Liver (tissue), 9 donors: ENCODE data around the gene DAPK2. TPM values are rescaled to one million over a fixed set of nuclear protein-coding genes. Genes with fewer than 3 reads are reported as not detected.

Source experiments
- DNase-seq: peaks from one replicate; pipeline ENCODE4 v3.0.0-alpha.2; 2017; ENCODE audit warnings: low spot score
- H3K27ac ChIP-seq, 2 donors: one replicate each; pipeline ENCODE4 v1.7.0; 2013; ENCODE audit warnings: inconsistent platforms in 2 of 2, low read length in 2 of 2, control low read depth in 1 of 2, low read depth in 1 of 2, mild to moderate bottlenecking in 1 of 2
- H3K27me3 ChIP-seq, 4 donors: one replicate each; pipeline versions ENCODE4 v1.6.1 to v1.7.0; 2013; ENCODE audit warnings: low read length in 3 of 4, inconsistent platforms in 1 of 4, mild to moderate bottlenecking in 1 of 4, moderate library complexity in 1 of 4; ENCODE audit not compliant: control insufficient read depth in 4 of 4, insufficient read depth in 4 of 4
- H3K36me3 ChIP-seq, 4 donors: one replicate each; pipeline versions ENCODE4 v1.6.1 to v1.7.0; 2013; ENCODE audit warnings: low read length in 3 of 4, mild to moderate bottlenecking in 3 of 4, low read depth in 1 of 4, moderate library complexity in 1 of 4; ENCODE audit not compliant: control insufficient read depth in 4 of 4, insufficient read depth in 3 of 4
- H3K4me1 ChIP-seq, 4 donors: one replicate each; pipeline versions ENCODE4 v1.6.1 to v1.7.0; 2013; ENCODE audit warnings: low read length in 3 of 4, mild to moderate bottlenecking in 3 of 4, moderate library complexity in 1 of 4; ENCODE audit not compliant: control insufficient read depth in 4 of 4, insufficient read depth in 4 of 4
- H3K4me3 ChIP-seq, 3 donors: one replicate each; pipeline versions ENCODE4 v1.6.1 to v1.7.0; 2013; ENCODE audit warnings: low read length in 3 of 3, control low read depth in 1 of 3, low read depth in 1 of 3, mild to moderate bottlenecking in 1 of 3
- H3K9ac ChIP-seq, 2 donors: one replicate each; pipeline ENCODE4 v1.7.0; 2013; ENCODE audit warnings: low read length in 2 of 2, mild to moderate bottlenecking in 2 of 2, moderate library complexity in 2 of 2, control low read depth in 1 of 2, low read depth in 1 of 2
- H3K9me3 ChIP-seq, 4 donors: one replicate each; pipeline versions ENCODE4 v1.6.1 to v1.7.0; 2013; ENCODE audit warnings: low read length in 3 of 4; ENCODE audit not compliant: control insufficient read depth in 4 of 4
- ATF3 ChIP-seq: IDR thresholded peaks from 2 replicates; pipeline ENCODE4 v1.6.1; 2016; ENCODE audit warnings: antibody characterized with exemption
- CTCF ChIP-seq: fragments of 150-350 bp; IDR thresholded peaks from 2 replicates; pipeline ENCODE4 v1.5.1; 2017; ENCODE audit warnings: improper control_type of control experiment, low read depth, low read length; ENCODE audit not compliant: missing input control
- EGR1 ChIP-seq, 2 donors: IDR thresholded peaks; 2 replicates each; pipeline ENCODE4 v1.6.1; 2016 to 2018; ENCODE audit warnings: antibody characterized with exemption in 2 of 2, low read depth in 2 of 2
- FOXA1 ChIP-seq: IDR thresholded peaks from 2 replicates; pipeline ENCODE4 v1.6.1; 2016; ENCODE audit warnings: antibody characterized with exemption
- FOXA2 ChIP-seq: IDR thresholded peaks from 2 replicates; pipeline ENCODE4 v1.6.1; 2016; ENCODE audit warnings: antibody characterized with exemption
- GABPA ChIP-seq, 2 donors: IDR thresholded peaks in 1 of 2; conservative IDR thresholded peaks in 1 of 2; 2 replicates each; pipeline ENCODE4 v1.6.1; 2016; ENCODE audit warnings: antibody characterized with exemption in 2 of 2, mild to moderate bottlenecking in 1 of 2, moderate library complexity in 1 of 2
- HNF4A ChIP-seq, 2 donors: conservative IDR thresholded peaks; 2 replicates each; pipeline ENCODE4 v1.6.1; 2016; ENCODE audit warnings: antibody characterized with exemption in 2 of 2, mild to moderate bottlenecking in 2 of 2
- HNF4G ChIP-seq: IDR thresholded peaks from 2 replicates; pipeline ENCODE4 v1.6.1; 2016; ENCODE audit warnings: antibody characterized with exemption
- JUND ChIP-seq, 2 donors: IDR thresholded peaks; 2 replicates each; pipeline ENCODE4 v1.6.1; 2016; ENCODE audit warnings: antibody characterized with exemption in 2 of 2
- MAX ChIP-seq: IDR thresholded peaks from 2 replicates; pipeline ENCODE4 v1.6.1; 2016; ENCODE audit warnings: antibody characterized with exemption
- NR2F2 ChIP-seq: IDR thresholded peaks from 2 replicates; pipeline ENCODE4 v1.6.1; 2016; ENCODE audit warnings: antibody characterized with exemption
- RAD21 ChIP-seq, 2 donors: IDR thresholded peaks; 2 replicates each; pipeline ENCODE4 v1.6.1; 2016; ENCODE audit warnings: antibody characterized with exemption in 2 of 2, mild to moderate bottlenecking in 2 of 2
- REST ChIP-seq: IDR thresholded peaks from 2 replicates; pipeline ENCODE4 v1.6.1; 2016; ENCODE audit warnings: antibody characterized with exemption, mild to moderate bottlenecking
- RXRA ChIP-seq, 2 donors: IDR thresholded peaks; 2 replicates each; pipeline ENCODE4 v1.6.1; 2017 to 2018; ENCODE audit warnings: antibody characterized with exemption in 2 of 2, mild to moderate bottlenecking in 1 of 2
- SP1 ChIP-seq: IDR thresholded peaks from 2 replicates; pipeline ENCODE4 v1.6.1; 2018; ENCODE audit warnings: antibody characterized with exemption, mild to moderate bottlenecking
- TAF1 ChIP-seq: conservative IDR thresholded peaks from 2 replicates; pipeline ENCODE4 v1.6.1; 2016; ENCODE audit warnings: antibody characterized with exemption, mild to moderate bottlenecking
- YY1 ChIP-seq: IDR thresholded peaks from 2 replicates; pipeline ENCODE4 v1.6.1; 2016; ENCODE audit warnings: antibody characterized with exemption, mild to moderate bottlenecking
- ZBTB33 ChIP-seq: IDR thresholded peaks from 2 replicates; pipeline ENCODE4 v1.6.1; 2016; ENCODE audit warnings: antibody characterized with exemption
- WGBS: extraction: QIAGEN DNeasy Blood & Tissue Kit; methylation state at CpG from one replicate; pipeline ENCODE4 v1.1.7; 2013; 5-methylcytosine and 5-hydroxymethylcytosine counted together
- polyA plus RNA-seq, 2 donors: library from polyadenylated mRNA; stranded (reverse) in 1 of 2; unstranded in 1 of 2; fragments of 200-250 nt in 1 of 2; fragments of >200 nt in 1 of 2; fragmentation: Nextera tagmentation in 1 of 2; extraction: Ambion mirVana in 1 of 2; gene quantifications; one replicate each; pipeline versions ENCODE4 v1.2.1 to v1.2.3, GENCODE V29; 2013 to 2015
- total RNA-seq, 2 donors: library from RNA; depleted of rRNA; stranded (reverse); fragments of >200 nt; gene quantifications; one replicate each; pipeline ENCODE4 v1.2.3, GENCODE V29; 2014
- donor health status: healthy.
- donor health status: healthy.
- donor health status: healthy.
- donor health status: healthy.
- donor health status: healthy.

Gene DAPK2
- total and polyA plus RNA-seq, 4 donors: 1.0 to 3.6 (median 1.1) TPM

GRCh38 chr15:64032329-64032728 is 14.0 kb downstream of the DAPK2 start:
- Histone ChIP-seq H3K4me1 (peaks cover 0 to 6% (median 2%) of the 10 kb centered on the region in 4 donors), H3K27me3 (no peaks in the 10 kb centered on the region), H3K4me3 (no peak overlapping the region), H3K36me3 (no peaks in the 10 kb centered on the region), H3K9ac (no peak overlapping the region), H3K9me3 (no peaks in the 10 kb centered on the region), H3K27ac (no peak overlapping the region)
- no peak for DNase-seq
- no peak for TF ChIP-seq NR2F2
- no peak for TF ChIP-seq GABPA (IDR thresholded peaks at IDR 0.05 in 1 of 2, conservative IDR thresholded peaks at IDR 0.05 in 1 of 2)
- TF ChIP-seq ZBTB33: no peak
- no peak for TF ChIP-seq REST
- TF ChIP-seq EGR1 (IDR thresholded peaks at IDR 0.05; ENCODE audit: low read depth in 2 of 2): no peak
- TF ChIP-seq RXRA (IDR thresholded peaks at IDR 0.05): no peak
- TF ChIP-seq TAF1: no peak
- no peak for TF ChIP-seq ATF3
- TF ChIP-seq SP1: no peak
- TF ChIP-seq FOXA1: no peak
- no peak for TF ChIP-seq FOXA2
- no peak for TF ChIP-seq MAX
- no peak for TF ChIP-seq HNF4G
- no peak for TF ChIP-seq JUND (IDR thresholded peaks at IDR 0.05)
- no peak for TF ChIP-seq HNF4A (conservative IDR thresholded peaks at IDR 0.05)
- no peak for TF ChIP-seq YY1
- no peak for TF ChIP-seq RAD21 (IDR thresholded peaks at IDR 0.05)
- no peak for TF ChIP-seq CTCF
- 87% methylated on average over 5 of the region's 5 CpGs for WGBS
